ELR (cell line): Measurements from ENCODE around the gene CRABP1.
"Not testable (repeated sequence)": the region's sequence is repeated elsewhere in the genome, so short reads cannot be mapped to it uniquely, and the experiment has no call there.

Source experiments
- DNase-seq: peaks from one replicate; pipeline ENCODE4 v3.0.0-alpha.2; 2015; ENCODE audit warnings: low read depth

CRABP1 gene

GRCh38 chr15:78374436-78375393 is 34.6 kb downstream of the CRABP1 start:
- peak; percentile 37 for DNase-seq

GRCh38 chr15:78380143-78380542 is 40.0 kb downstream of the CRABP1 start:
- DNase-seq: not testable (repeated sequence)

- DNase-seq: no peak
These were observed 42.1 kb downstream of the CRABP1 start for GRCh38 chr15:78382114-78382880.

GRCh38 chr15:78384651-78385050 is 44.5 kb downstream of the CRABP1 start:
- no peak for DNase-seq

GRCh38 chr15:78387246-78388037 is 47.3 kb downstream of the CRABP1 start:
- no peak for DNase-seq

GRCh38 chr15:78388865-78389264 is 48.7 kb downstream of the CRABP1 start:
- no peak for DNase-seq

- no peak for DNase-seq
These were observed 49.2 kb downstream of the CRABP1 start for GRCh38 chr15:78389322-78389721.

- DNase-seq: no peak
These were observed 49.6 kb downstream of the CRABP1 start for GRCh38 chr15:78389738-78390137.

- no peak for DNase-seq
These were observed 50.1 kb downstream of the CRABP1 start for GRCh38 chr15:78390242-78390641.

GRCh38 chr15:78390826-78391225 is 50.7 kb downstream of the CRABP1 start:
- peak; percentile 52 for DNase-seq

- DNase-seq: no peak
These were observed 51.6 kb downstream of the CRABP1 start for GRCh38 chr15:78391781-78392180.

GRCh38 chr15:78392430-78392829 is 52.3 kb downstream of the CRABP1 start:
- DNase-seq: no peak

- no peak for DNase-seq
These were observed 53.0 kb downstream of the CRABP1 start for GRCh38 chr15:78393137-78393536.

- DNase-seq: no peak
These were observed 53.9 kb downstream of the CRABP1 start for GRCh38 chr15:78394026-78394425.

GRCh38 chr15:78394981-78395616 is 54.9 kb downstream of the CRABP1 start:
- DNase-seq: no peak

GRCh38 chr15:78396186-78396814 is 56.1 kb downstream of the CRABP1 start:
- DNase-seq: no peak

- no peak for DNase-seq
These were observed 56.8 kb downstream of the CRABP1 start for GRCh38 chr15:78396976-78397375.

GRCh38 chr15:78397382-78397781 is 57.2 kb downstream of the CRABP1 start:
- DNase-seq: no peak
